ENCODE data around the gene TP53I13.

DNA sequence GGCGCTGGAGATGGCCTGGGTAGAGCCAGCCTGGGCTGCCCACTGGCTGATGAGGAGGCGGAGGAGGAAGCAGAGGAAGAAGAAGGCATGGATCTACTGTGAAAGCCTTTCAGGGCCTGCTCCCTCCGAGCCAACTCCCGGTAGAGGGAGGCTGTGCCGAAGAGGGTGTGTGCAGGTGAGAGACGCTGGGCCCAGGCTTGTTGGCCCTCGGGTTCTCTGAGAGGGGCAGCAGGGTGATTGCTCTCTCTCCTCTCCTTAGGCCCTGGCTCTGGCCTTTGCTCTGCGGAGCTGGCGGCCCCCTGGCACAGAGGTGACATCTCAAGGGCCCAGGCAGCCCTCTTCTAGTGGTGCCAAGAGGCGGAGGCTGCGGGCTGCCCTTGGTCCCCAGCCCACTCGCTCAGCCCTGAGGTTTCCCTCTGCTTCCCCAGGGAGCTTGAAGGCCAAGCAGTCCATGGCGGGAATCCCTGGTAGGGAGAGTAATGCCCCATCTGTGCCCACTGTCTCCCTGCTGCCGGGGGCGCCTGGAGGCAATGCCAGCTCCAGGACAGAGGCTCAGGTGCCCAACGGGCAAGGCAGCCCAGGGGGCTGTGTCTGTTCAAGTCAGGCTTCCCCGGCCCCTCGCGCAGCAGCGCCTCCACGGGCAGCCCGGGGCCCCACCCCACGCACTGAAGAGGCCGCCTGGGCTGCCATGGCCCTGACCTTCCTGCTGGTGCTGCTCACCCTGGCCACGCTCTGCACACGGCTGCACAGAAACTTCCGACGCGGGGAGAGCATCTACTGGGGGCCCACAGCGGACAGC lies 3.6 kb downstream of the TP53I13 start:
- TF ChIP-seq ZNF140 (tag by site-specific recombination; IDR thresholded peaks at IDR 0.05) (no peak), ZNF555 (tag by site-specific recombination; conservative IDR thresholded peaks at IDR 0.05) (no peak), ZNF37A (tag by site-specific recombination; IDR thresholded peaks at IDR 0.05) (no peak), KLF1 (tag by site-specific recombination; IDR thresholded peaks at IDR 0.05) (no peak), ZNF121 (tag by site-specific recombination; IDR thresholded peaks at IDR 0.05) (no peak), ZNF626 (tag by site-specific recombination; IDR thresholded peaks at IDR 0.05) (no peak), ZNF548 (tag by site-specific recombination; IDR thresholded peaks at IDR 0.05) (no peak), ZNF677 (tag by site-specific recombination; IDR thresholded peaks at IDR 0.05) (no peak)
- TF ChIP-seq, protein P1, sequence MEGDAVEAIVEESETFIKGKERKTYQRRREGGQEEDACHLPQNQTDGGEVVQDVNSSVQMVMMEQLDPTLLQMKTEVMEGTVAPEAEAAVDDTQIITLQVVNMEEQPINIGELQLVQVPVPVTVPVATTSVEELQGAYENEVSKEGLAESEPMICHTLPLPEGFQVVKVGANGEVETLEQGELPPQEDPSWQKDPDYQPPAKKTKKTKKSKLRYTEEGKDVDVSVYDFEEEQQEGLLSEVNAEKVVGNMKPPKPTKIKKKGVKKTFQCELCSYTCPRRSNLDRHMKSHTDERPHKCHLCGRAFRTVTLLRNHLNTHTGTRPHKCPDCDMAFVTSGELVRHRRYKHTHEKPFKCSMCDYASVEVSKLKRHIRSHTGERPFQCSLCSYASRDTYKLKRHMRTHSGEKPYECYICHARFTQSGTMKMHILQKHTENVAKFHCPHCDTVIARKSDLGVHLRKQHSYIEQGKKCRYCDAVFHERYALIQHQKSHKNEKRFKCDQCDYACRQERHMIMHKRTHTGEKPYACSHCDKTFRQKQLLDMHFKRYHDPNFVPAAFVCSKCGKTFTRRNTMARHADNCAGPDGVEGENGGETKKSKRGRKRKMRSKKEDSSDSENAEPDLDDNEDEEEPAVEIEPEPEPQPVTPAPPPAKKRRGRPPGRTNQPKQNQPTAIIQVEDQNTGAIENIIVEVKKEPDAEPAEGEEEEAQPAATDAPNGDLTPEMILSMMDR (tag by site-specific recombination; IDR thresholded peaks at IDR 0.05) = no peak
- TF ChIP-seq, protein P2, sequence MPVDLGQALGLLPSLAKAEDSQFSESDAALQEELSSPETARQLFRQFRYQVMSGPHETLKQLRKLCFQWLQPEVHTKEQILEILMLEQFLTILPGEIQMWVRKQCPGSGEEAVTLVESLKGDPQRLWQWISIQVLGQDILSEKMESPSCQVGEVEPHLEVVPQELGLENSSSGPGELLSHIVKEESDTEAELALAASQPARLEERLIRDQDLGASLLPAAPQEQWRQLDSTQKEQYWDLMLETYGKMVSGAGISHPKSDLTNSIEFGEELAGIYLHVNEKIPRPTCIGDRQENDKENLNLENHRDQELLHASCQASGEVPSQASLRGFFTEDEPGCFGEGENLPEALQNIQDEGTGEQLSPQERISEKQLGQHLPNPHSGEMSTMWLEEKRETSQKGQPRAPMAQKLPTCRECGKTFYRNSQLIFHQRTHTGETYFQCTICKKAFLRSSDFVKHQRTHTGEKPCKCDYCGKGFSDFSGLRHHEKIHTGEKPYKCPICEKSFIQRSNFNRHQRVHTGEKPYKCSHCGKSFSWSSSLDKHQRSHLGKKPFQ (tag by site-specific recombination; IDR thresholded peaks at IDR 0.05) = no peak

All from HEK293 (cell line).